ENCODE measurements around the gene EHBP1.

EHBP1 gene

DNA sequence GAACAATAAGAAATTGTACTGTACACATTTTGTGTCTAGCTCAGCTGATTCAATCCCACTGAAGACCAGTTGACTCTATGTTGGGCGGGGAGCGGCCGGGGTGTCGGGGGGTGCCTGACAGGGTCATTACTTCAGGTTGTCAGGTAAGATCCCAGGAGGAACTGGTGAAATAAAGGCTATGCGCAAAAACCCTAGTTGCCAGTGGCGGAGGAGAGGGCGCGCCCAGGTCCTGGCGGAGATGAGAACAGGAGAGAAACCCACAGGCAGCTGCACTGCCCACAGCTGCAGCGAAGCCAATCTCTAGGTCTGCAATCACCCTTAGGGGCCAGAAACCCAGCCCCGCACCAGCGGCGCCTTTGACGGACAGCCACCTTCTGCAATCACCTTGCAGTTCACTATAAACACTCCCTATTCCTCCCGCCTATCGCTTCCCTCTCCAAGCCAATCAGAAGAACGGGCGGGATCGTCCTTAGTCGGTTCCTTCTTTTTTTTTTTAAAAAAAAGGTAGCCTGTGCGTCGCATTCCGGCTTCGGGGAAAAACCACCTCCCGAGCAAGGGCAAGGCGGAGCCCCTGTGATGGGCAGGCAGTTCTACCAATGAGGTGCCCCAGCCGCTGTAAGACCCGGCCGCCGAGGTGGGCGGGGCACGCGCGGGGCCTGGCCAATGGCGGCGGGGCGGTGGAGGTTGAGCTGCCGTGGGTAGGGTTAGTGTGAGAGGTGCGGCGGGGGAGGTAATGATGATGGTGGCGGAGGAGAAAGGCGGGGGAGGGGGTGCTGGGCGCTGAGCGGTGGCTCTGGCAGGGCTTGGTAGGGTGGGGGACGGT lies at the start of gene EHBP1:
EHBP1 (plus strand) TSS at position 707 of the 823 bp plus-strand sequence. CDS start 1,479 bp downstream, outside the sequence.
- DNase-seq, result peak; percentile 99

GRCh38 chr2:62657783-62658182 lies 47.7 kb upstream of the EHBP1 start:
- no peak for DNase-seq

- DNase-seq, result no peak
These were observed 46.6 kb upstream of the EHBP1 start for GRCh38 chr2:62658891-62659290.

- DNase-seq, result no peak
These were observed 45.4 kb upstream of the EHBP1 start for GRCh38 chr2:62660087-62660486.

DNA sequence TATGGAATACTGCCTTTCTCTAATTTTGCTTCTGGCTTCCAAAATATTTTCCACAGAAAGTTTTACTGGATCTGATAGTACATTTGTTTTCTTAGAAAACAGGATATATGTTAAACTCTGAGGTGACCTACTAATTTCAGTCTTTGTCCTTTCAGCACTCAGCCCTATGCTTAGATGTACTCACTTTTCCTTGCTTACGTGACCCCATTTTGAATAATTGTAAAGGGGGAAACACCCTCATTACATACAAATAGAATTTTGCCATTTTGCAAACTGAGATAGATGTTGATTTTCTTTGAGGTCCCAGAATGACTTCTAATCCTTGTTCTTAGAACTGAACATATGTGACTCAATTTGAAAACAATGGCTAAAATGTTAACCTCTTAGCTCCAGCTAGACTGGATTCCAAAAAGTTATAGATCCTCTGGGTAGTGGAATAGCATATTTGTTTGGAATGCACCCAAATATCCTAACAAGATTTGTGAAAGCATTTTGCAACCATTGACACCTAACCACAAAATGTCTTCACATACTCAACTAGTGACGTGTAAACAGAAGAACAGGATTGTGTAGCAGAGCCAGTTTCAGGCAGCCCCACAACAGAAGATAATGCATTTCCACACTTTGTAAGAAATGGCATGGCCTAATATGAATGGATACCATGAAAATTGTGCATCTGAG lies 44.8 kb upstream of the EHBP1 start:
- DNase-seq, result peak; percentile 5 to 10

GRCh38 chr2:62661263-62661635 lies 44.3 kb upstream of the EHBP1 start:
- no peak for DNase-seq

GRCh38 chr2:62662131-62662530 lies 43.4 kb upstream of the EHBP1 start:
- no peak for DNase-seq

DNA sequence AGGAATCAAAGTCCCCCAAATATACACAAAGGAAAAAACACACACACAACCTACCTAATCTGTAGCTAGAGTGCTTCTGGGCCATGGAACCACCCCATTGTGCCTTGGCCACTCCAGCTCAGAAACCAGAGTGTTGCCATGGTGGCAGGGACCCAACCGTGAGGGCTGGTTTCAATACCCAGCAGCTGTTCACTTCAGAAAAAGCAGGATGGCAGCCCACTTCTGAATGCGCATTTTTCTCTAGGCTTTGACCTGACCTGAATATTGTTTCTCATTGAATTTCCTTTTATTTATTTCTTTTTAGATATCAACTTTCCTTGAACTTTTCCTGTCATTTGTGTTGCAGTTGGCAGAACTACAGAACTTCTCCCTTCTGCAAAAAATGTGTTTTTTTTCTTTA lies 43.0 kb upstream of the EHBP1 start:
- DNase-seq, result no peak

GRCh38 chr2:62663411-62663810 lies 42.1 kb upstream of the EHBP1 start:
- DNase-seq, result no peak

- no peak for DNase-seq
These were observed 41.4 kb upstream of the EHBP1 start for GRCh38 chr2:62663920-62664795.

- DNase-seq, result no peak
These were observed 40.1 kb upstream of the EHBP1 start for GRCh38 chr2:62665446-62665845.

DNA sequence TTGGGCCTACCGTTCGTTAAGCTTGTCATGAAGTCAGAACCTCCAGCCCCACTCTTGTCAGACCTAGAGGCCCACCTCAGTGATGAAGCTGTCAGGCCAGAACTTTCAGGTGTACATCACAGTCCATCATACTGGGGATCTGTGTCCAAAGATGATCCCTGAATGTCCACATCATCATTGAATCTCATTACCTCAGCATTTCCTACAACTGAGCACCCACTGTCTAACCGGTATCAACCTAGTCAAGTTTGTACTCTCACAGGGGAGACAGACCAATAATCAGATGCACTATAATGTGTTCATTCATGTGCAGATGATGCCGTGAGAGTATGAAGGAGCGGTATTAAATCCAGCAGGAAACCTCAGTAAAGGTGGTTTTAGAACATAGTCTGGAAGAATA lies 36.3 kb upstream of the EHBP1 start:
- no peak for DNase-seq

DNA sequence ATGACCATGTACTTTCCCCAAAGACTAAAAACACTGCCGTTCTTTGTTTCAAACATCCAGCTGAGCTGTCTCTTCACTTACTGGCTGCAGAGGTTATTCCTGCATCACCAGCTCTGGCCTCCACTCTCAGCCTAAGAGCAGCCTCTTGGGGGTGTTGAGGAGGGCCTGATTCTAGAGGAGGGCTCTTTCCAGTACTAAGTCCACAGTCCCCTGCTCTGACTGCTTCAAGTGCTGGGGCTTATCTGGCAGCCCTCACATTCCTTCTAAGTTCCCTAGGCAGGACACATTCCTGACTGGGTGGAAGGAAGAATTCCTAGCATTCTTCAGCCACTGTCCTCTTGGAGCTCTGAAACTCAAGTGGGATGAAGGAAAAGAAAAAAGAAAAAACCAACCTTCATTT lies 32.9 kb upstream of the EHBP1 start:
- DNase-seq, result no peak

- DNase-seq, result no peak
These were observed 30.5 kb upstream of the EHBP1 start for GRCh38 chr2:62675062-62675461.

GRCh38 chr2:62685256-62685655 lies 20.3 kb upstream of the EHBP1 start:
- no peak for DNase-seq

DNA sequence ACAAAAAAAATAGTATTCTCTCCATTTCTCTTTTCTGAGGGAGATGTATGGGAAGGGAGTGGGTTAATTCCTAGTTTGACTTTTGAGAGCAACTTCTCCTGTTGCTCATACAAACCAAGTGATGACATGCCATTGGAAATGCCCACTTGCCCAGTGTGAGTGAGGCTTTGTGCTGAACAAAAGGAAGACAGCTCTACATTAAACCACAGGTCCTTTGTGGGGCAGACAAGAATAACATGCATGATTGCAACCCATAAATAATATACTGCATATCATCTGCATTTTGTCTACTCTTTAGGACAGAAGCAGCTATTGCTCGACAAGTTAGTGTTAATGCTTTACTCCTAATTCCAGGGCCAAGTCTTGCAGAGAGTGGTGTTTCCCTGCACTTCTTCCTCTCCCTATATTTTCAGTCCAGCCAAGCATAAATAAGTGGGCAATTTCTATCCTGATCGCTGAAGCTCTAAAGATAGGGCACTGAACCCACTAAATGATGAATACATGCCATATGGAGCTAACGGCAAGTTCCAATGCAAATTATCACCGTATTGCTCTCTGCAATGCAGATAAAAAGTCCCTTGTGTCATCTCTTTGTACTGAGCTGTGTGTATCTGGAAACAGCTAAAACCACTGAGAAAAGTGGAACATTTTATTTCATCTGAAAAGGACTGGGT lies 19.4 kb upstream of the EHBP1 start:
- no peak for DNase-seq

DNA sequence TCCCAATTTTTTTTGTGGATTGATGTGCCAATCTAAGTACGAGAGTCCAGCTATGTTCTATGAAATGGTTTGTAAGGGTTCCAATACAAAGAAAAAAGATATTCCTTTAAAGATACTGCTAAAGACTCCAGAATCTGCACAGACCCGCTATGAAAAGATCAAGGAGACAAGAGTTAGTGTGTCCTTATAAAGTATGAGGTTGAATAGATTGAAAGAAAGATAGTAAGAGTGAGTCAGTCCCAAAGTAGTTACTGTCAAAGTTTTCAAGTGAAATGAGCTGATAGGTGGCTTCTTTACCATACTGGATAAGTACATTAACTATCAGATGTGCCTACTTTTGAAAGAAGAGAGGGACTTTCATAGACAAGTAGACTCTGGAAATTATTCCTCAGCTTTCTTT lies 17.9 kb upstream of the EHBP1 start:
- DNase-seq, result no peak

- DNase-seq, result no peak
These were observed 16.7 kb upstream of the EHBP1 start for GRCh38 chr2:62688771-62689170.

DNA sequence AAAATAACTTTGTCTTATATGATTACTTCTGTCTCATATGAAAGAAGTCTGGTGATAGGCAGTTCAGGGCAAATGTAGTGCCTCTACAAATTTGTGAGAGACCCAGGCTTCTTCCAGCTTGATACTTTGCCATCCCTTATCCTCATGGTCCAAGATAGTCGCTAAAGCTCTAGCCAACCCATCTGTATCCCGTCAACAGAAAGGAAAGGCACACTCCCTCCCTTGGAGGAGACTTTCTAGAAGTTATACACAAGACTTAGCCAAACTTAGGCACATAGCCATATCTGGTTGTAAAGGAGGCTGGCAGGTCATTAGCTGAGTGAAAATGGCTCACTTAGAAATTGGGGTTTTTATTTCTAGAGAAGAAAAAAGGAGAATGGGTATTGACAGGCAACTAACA lies 14.3 kb upstream of the EHBP1 start:
- DNase-seq, result no peak

- no peak for DNase-seq
These were observed 13.3 kb upstream of the EHBP1 start for GRCh38 chr2:62692225-62692624.

DNA sequence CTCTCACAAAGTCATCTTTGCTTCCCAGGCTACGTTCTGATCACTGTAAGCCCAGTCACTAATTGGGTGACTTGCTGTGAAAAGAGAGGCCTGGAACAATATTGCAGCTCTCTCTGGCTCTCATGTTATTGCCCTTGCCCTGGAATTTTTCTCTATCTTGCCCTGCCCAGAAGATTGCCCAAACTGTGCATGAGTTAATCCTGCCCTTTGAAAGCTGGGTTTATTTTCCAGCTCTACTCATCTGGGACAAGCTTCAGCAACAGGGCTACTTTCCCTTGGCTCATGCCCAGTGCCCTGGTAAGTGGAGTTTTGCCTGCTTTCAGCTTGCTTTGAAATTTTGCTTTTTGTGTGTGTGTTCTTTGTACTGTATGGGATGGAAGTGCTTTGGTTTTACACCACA lies 6.9 kb upstream of the EHBP1 start:
- no peak for DNase-seq

DNA sequence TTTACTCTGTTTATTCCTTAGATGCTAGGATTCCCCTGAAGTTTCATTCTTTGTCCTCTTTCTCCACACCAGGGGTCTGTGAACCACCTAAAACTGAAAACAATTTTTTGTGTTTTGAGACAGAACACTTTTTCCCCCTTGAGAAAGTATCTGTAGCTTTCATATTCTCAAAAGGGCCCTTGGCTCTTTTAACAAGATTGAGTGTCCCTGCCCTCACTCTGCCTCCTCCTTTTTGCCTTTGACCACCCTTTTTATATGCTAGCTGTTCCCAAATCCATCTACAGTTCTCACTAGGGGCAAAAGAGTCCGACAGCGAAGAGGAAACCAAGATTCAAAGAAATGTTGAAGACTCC lies 883 bp upstream of the EHBP1 start:
- no peak for DNase-seq
